NT2/D1 (cell line): ENCODE results near the gene MED28.

Experiments used
- YY1 ChIP-seq: IDR thresholded peaks from 2 replicates; pipeline ENCODE4 v1.6.1; 2011; ENCODE audit not compliant: insufficient read length, insufficient read depth
- ZNF274 ChIP-seq: IDR thresholded peaks from 2 replicates; pipeline ENCODE4 v1.6.1; 2011; ENCODE audit warnings: mild to moderate bottlenecking, low read depth, low read length

DNA sequence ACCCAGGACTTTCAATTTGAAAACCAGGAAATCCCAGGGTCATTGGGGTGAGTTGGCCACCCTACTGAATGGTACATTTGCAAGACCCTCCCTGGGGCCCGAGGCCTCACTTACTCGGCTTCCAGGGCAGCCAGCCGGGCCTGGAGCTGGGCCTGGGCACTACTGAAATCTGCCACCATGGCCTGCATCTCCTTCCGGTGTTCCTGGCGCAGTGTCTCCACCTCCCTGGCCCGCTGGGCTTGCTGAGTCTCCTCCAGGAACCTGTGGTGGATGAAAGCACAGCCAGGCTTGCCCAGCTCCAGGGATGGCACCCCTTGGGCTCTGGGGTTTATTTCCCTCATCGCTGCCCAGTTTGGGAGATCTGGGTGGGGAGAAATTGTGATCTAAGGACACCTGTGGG, 24.7 kb downstream of the MED28 start:
- TF ChIP-seq ZNF274 (no peak), YY1 (no peak)
